Stimulated activated CD8-positive, alpha-beta memory T cell treated with anti-CD3 and anti-CD28 coated beads, Interleukin-7, amount 100 ng/mL, for 4 hours (primary cell): ENCODE data around the gene RGCC.
A peak's percentile ranks its signal among the peaks of the same experiment; 100 is the strongest.
"Not testable (repeated sequence)": the region's sequence is repeated elsewhere in the genome, so short reads cannot be mapped to it uniquely, and the experiment has no call there.

Experiments used
- DNase-seq, 2 donors: peaks; one replicate each; pipeline ENCODE4 v3.0.0-alpha.2; 2020; ENCODE audit warnings: low read depth in 2 of 2

The RGCC gene

GRCh38 chr13:41456768-41457588 is at the start of gene RGCC:
Gene RGCC (plus strand): TSS chr13:41457550. CDS start chr13:41457708, 158 bp downstream.
- DNase-seq = peak; percentile 95 to 96

GRCh38 chr13:41408121-41408520 is 49.2 kb upstream of the RGCC start:
- no peak for DNase-seq

DNA sequence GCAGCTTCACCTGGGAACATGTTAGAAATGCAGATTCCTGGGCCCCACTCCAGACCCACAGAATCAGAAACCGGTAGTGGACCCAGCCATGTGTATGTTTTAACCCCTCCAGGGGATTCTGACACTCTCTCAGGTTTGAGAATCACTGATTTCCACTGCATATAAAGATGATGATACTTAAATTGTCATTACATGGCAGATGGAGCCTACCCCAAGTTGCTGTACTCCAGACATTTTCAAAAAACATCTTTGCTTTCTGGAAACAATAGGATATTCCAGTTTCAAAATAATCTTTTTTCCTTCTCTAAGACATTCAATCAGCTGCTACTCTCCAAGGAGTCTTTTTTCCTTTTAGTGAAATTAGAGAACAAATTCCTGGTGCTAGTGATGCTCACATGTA is 48.6 kb upstream of the RGCC start:
- DNase-seq = no peak

GRCh38 chr13:41409611-41410010 is 47.7 kb upstream of the RGCC start:
- no peak for DNase-seq

DNA sequence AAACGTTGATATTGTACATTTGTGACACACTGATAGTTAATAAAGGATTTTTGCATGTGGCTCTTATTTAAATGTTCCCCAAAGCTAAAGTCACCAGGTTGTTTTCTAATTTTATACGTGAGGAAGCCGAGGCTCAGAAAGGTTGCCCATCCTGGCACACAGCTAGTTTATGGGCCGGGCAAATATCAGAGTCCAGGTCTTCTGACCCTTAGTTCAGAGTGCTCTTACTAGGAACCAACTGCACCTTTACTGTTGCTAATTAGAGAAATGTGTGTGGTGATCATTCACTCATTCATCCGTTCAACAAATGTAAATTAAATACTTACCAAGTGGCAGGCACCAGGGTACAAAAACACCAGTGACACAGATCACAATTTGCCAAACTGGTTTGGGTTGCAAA is 46.3 kb upstream of the RGCC start:
- no peak for DNase-seq

- DNase-seq = no peak
Measured at GRCh38 chr13:41411522-41411921, 45.8 kb upstream of the RGCC start.

- no peak for DNase-seq
Measured at GRCh38 chr13:41413872-41414271, 43.5 kb upstream of the RGCC start.

DNA sequence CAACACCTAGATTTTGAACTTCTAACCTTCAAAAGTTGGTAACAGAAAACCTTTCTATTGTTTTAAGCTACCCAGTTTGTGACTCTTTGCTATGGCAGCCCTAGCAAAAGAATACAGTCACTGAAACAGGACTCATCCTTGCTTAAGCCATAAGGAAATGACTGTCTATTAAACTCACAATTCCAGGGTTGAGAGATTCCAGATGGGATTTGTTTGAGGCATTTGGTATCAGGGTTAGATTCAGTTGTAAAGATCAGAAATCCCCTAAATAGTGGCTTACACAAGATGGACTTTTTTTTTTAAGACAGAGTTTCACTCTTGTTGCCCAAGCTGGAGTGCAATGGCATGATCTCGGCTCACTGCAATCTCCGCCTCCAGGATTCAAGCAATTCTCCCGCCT is 41.1 kb upstream of the RGCC start:
- DNase-seq = no peak

DNA sequence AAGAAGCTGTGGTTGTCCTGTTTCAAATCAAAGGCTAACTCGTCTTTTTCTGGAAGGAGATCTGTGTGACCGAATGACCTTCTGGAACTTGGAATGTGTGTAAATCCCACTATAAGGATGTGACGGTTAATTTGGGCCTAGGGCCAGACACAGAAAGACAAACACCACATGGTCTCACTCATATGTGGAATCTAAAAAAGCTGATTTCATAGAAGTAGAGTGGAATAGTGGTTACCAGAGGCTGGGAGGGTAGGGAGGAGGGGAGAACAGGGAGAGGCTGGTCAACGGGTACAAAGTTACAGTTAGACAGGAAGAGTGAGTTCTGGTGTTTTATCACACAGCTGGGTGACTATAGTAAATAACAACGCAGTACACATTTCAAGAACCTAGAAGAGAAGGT is 39.3 kb upstream of the RGCC start:
- no peak for DNase-seq

DNA sequence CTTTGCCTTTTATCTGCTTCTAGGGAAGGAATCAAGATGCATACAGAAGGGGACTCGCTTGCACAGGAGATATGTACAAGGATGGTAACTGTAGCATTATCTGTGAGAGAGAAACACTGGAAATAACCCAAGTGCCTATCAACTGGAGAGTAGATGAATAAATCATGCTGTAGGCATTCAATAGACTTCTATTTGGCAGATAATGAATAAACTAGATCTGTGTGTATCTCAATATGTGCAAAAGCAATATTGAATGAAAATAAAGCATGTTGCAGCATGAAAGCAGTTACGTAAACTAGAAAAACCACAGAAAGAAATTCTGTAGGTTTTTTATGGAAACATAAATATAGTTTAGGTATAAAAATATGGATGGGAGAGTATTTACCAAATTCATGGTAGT is 38.6 kb upstream of the RGCC start:
- no peak for DNase-seq

DNA sequence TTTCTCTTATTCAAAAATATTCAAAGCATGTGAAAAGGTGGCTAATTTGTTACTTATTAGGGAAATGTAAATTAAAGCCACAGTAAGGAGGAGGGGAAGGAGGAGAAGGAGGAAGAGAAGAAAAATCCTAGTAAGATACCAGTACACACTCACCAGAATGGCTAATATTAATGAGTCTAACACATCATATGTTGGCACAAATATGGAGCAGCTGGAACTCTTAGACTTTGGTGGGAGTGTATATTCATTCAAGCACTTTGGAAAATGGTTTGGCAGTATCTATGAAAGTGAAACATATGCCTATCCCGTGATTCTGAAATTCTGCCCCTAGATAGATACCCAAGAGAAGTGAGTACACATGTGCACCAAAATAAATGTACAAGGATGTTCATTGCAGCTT is 38.1 kb upstream of the RGCC start:
- DNase-seq = no peak

- DNase-seq = no peak
Measured at GRCh38 chr13:41420146-41420545, 37.2 kb upstream of the RGCC start.

GRCh38 chr13:41421330-41421729 is 36.0 kb upstream of the RGCC start:
- not testable (repeated sequence) for DNase-seq

DNA sequence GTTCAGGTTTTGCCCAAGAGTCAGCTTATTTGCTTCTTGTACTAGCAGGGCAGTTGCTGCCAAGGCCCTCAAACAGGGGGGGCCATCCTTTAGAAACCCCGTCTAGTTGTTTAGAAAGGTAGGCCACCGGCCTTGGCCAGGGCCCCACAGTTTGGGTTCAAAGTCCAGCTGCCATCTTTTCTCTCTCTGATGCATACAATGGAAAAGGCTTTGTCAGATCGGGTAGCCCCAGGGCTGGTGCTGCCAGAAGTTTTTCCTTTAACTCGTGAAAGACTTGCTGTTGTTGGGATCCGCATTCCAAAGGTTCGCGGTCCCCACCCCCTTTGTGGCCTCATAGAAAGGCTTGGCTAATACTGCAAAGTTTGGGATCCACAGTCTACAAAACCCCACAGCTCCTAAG is 35.4 kb upstream of the RGCC start:
- not testable (repeated sequence) for DNase-seq

- DNase-seq = not testable (repeated sequence)
Measured at GRCh38 chr13:41423259-41423658, 34.1 kb upstream of the RGCC start.

- not testable (repeated sequence) for DNase-seq
Measured at GRCh38 chr13:41424675-41425074, 32.7 kb upstream of the RGCC start.

- no peak for DNase-seq
Measured at GRCh38 chr13:41426047-41426446, 31.3 kb upstream of the RGCC start.

GRCh38 chr13:41427666-41428065 is 29.7 kb upstream of the RGCC start:
- no peak for DNase-seq

DNA sequence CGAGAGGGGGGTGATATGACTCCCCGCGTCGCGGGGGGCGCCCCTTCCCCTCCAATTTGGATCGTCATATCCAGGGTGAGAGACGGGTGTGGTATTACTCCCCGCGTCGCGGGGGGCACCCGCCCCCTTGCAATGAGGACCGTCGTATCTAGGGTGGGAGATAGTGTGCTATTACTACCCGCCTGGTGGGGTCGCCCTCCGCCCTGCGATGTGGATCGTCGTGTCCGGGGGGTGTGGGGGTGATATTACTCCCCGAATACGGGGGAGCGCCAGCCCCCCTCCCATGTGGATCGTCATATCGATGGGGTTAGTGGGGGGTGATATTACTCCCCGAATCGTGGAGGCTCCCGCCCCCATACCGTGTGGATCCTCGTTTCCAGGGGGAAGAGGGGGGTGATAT is 29.2 kb upstream of the RGCC start:
- DNase-seq = peak in 1 of 2 donors; percentile 28

GRCh38 chr13:41434030-41434429 is 23.3 kb upstream of the RGCC start:
- not testable (repeated sequence) for DNase-seq

DNA sequence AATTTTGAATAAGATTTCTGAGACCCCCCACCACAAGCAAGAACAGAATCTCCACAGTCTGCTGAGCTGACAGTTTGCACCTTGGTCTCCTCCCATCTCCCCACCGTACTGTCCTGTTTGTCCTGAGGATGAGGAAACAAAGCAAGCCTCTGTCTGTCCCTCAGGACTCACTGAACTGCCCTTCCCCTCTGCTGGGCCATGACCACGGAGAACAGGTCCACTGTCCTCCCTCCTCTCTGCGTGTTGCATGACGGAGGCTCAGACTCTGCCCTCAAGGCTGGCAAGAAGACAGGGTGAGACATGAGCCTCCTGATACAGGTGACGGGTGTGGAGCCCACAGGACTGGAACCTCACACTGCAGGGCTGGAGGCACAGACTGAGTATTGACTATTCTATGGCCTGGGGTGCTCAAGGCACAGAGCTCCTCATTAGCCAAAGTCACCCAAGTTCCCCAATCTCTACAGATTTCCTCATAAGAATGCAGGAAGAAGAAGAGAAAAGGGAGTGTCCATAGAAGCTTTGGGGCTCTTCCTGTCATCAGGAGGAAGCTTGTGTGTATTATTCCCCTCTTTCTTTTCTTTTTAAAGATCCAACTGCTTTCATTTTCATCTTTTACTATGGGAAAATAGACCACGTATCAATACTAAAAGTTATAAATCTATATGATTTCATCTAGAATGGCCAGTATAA is 22.4 kb upstream of the RGCC start:
- no peak for DNase-seq

GRCh38 chr13:41443969-41444368 is 13.4 kb upstream of the RGCC start:
- DNase-seq = no peak

GRCh38 chr13:41452462-41452861 is 4.9 kb upstream of the RGCC start:
- no peak for DNase-seq
